Esophagus muscularis mucosa (tissue), 4 donors: ENCODE measurements around the gene GGT1. TPM values are rescaled to one million over a fixed set of nuclear protein-coding genes. Genes with fewer than 3 reads are reported as not detected.
A peak's percentile ranks its signal among the peaks of the same experiment; 100 is the strongest.
"Not testable (repeated sequence)": the region's sequence is repeated elsewhere in the genome, so short reads cannot be mapped to it uniquely, and the experiment has no call there.

ENCODE experiments used
- DNase-seq: peaks from one replicate; pipeline ENCODE4 v3.0.0-alpha.2; 2017; ENCODE audit errors: extremely low spot score
- H3K27ac ChIP-seq, 4 donors: fragments of 200-600 bp; sonication (generic); replicated peaks in 1 of 4; 1 replicate in 3 of 4; 2 replicates in 1 of 4; pipeline ENCODE4 v1.5.1; 2016 to 2019; ENCODE audit warnings: mild to moderate bottlenecking in 1 of 4
- H3K27me3 ChIP-seq, 4 donors: fragments of 200-600 bp; sonication (generic); one replicate each; pipeline versions ENCODE4 v1.5.1 to v1.6.0; 2016 to 2019
- H3K36me3 ChIP-seq, 4 donors: fragments of 200-600 bp; sonication (generic); one replicate each; pipeline ENCODE4 v1.5.1; 2016 to 2019
- H3K4me1 ChIP-seq, 4 donors: fragments of 200-600 bp; sonication (generic); one replicate each; pipeline ENCODE4 v1.5.1; 2016 to 2019
- H3K4me3 ChIP-seq, 4 donors: fragments of 200-600 bp; sonication (generic); 1 replicate in 2 of 4; 2 replicates in 2 of 4; pipeline ENCODE4 v1.5.1; 2016 to 2019; ENCODE audit warnings: mild to moderate bottlenecking in 4 of 4, moderate library complexity in 1 of 4
- H3K9me3 ChIP-seq, 4 donors: fragments of 200-600 bp; sonication (generic); 1 replicate in 3 of 4; 2 replicates in 1 of 4; pipeline ENCODE4 v1.5.1; 2016 to 2019
- EP300 ChIP-seq: sonication (generic); formaldehyde crosslinking; IDR thresholded peaks from one replicate; pipeline ENCODE4 v1.6.1; 2017; ENCODE audit warnings: antibody characterized with exemption
- POLR2A ChIP-seq: fragments of 450-650 bp; IDR thresholded peaks from one replicate; pipeline ENCODE4 v1.6.1; 2017; ENCODE audit warnings: antibody characterized with exemption, moderate library complexity, mild to moderate bottlenecking, low read depth
- POLR2AphosphoS5 ChIP-seq, 2 donors: sonication (generic); formaldehyde crosslinking; IDR thresholded peaks; one replicate each; pipeline ENCODE4 v1.6.1; 2017; ENCODE audit warnings: antibody characterized with exemption in 2 of 2
- WGBS: methylation state at CpG from one replicate; pipeline ENCODE4 v1.1.5; 2018; 5-methylcytosine and 5-hydroxymethylcytosine counted together
- intact Hi-C: fragments of 100-400 bp; cut with DNase I; formaldehyde crosslinking; loops from one replicate; pipeline ENCODE4 v1.15.1; 2023
- total RNA-seq, 4 donors: library from RNA; depleted of rRNA; stranded (reverse); fragments of >200 nt; gene quantifications; one replicate each; pipeline versions ENCODE4 v1.1.0 to v1.2.1, GENCODE V29; 2016
- TF ChIP-seq, protein P1 (sequence below), 3 experiments: fragments of 200-600 bp in 2 of 3; fragments of 450-650 bp in 1 of 3; sonication (generic) in 2 of 3; IDR thresholded peaks; one replicate each; pipeline ENCODE4 v1.5.1; 2017 to 2019; ENCODE audit warnings: antibody characterized with exemption in 3 of 3, mild to moderate bottlenecking in 2 of 3, moderate library complexity in 1 of 3

The GGT1 gene
- 1 to 10 TPM; 2.1 to 5.0 (median 3.1) TPM for total RNA-seq

DNA sequence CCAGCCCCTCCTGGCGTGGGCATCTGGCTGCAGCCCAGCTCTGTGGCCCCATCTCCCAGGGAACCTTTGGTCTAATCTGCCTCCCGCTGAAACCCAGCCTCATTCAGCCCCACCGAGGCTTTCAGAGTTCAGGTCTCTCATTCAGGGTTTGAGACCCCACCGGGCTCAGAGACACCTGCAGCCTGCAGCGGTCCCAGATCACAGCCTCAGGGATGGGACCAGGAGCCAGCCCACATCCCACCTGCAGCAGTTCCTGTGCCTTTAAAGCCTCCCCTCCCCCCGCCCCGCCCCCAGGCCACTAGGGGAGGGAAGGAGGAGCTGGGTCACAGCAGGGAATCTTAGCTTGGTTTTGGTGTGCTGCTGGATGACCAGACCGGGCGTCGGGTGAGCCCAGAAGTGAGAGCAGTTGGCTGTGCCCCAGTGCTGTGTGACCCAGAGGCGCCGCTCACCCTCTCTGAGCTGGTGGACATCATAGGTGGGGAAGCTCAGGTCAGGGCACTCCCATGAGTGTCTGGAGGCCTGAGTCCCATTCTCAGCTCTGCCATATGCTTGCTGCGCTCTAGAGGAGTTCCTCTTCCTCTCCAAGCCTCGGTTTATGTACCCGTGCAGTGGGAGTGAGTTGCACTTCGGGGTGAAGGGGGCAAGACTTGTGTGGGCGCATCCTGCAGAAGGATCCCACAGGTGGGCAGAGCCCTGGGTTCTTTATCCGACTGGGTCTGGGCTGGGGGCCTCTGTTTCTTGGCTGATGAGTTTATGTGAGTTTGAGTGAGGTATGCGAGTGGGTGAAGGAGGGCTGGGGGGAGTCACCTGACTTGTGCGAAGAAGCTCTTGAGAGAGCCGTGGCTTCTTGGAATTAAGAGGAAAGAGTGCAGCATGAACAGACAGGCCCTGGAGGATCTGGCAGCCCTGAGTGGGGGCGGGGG, at the start of gene GGT1:
Gene GGT1, plus strand, starts transcription at position 347 of the 923 bp plus-strand sequence. CDS start 7,889 bp downstream, outside the sequence.
- H3K27me3 ChIP-seq, H3K36me3 ChIP-seq, H3K27ac ChIP-seq, H3K9me3 ChIP-seq, intact Hi-C loops: not testable (repeated sequence)
- H3K4me1 ChIP-seq: peaks cover 7 to 21% (median 15%) of the 10 kb centered on the region in 4 donors
- peak; percentile 72 for DNase-seq
- peak within 1 kb of the TSS in 3 of 4 donors; percentile 12 to 31 (median 20) for H3K4me3 ChIP-seq
- WGBS: 65% methylated on average over 15 of the region's 22 CpGs

- no peak for DNase-seq
- TF ChIP-seq POLR2AphosphoS5 (IDR thresholded peaks at IDR 0.05): peak in 1 of 2 donors; percentile 4
- TF ChIP-seq POLR2A: no peak
- no peak for TF ChIP-seq EP300
- intact Hi-C loops: no loop called here
- Histone ChIP-seq H3K4me3 (peak overlapping the region; percentile 73 to 97 (median 91)), H3K9me3 (no peaks in the 10 kb centered on the region), H3K4me1 (peaks cover 58 to 83% (median 69%) of the 10 kb centered on the region in 4 donors), H3K36me3 (peaks cover 5 to 32% (median 25%) of the 10 kb centered on the region in 4 donors), H3K27ac (peak overlapping the region; percentile 94 to 98 (median 96)), H3K27me3 (no peaks in the 10 kb centered on the region)
- 15% methylated on average over 11 of the region's 12 CpGs for WGBS
Observed at GRCh38 chr22:24553597-24554312, 49.2 kb upstream of the GGT1 start.

DNA sequence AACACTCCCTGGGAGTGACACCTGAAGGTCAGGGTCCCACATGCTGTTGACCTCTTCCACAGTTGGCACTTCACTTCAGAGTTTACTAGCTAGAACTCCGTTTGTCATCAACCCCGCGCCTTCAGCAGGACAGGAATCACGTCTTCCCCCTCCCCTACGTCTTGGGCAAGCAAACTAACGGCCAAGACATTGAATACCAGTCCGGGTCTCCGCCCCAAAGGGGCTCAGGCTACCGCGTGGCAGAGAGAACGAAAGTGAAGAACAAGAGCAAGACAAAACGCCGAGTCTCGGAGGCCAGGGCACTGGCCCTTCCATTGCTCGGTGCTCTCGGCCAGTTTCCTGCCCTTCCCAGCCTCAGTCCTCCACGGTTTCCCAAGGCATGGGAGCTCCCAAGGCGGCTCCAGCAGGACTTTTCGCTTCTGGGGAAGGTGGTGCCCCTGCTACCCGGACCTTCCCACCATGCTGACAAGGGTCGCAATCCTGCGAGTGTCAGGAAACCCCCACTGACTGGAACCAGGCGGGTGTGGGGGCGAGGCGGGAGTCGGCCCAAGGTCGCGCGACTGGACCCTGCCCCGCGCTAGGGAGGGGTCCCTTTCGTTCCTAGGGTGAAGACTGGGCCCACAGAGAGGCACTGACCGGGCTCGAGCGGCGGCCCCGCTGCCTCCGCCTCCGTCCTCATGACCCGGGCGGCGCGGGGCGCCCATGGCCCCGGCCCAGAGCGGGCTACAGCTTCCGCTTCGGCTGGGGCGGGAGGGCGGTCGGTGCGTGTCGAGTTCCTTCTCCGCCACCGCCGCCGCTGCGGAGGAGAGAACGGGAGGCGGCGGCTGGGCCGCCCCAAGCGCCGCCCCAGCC, 48.5 kb upstream of the GGT1 start, which contains the start of gene GUCD1:
Gene GUCD1, minus strand, starts transcription at position 826 of the 852 bp plus-strand sequence. Its CDS starts 147 bp downstream, at position 679.
- Histone ChIP-seq H3K4me1 (peaks cover 66 to 83% (median 70%) of the 10 kb centered on the region in 4 donors), H3K36me3 (peaks cover 5 to 32% (median 26%) of the 10 kb centered on the region in 4 donors), H3K9me3 (no peaks in the 10 kb centered on the region), H3K27me3 (no peaks in the 10 kb centered on the region), H3K27ac (peak within 1 kb of the TSS; percentile 94 to 98 (median 96)), H3K4me3 (peak within 1 kb of the TSS; percentile 73 to 97 (median 91))
- WGBS: no CpG with 5 or more reads among the region's 64 CpGs
- intact Hi-C loops: no loop called here
- peak; percentile 75 for TF ChIP-seq POLR2A
- no peak for TF ChIP-seq EP300
- TF ChIP-seq, protein P1, sequence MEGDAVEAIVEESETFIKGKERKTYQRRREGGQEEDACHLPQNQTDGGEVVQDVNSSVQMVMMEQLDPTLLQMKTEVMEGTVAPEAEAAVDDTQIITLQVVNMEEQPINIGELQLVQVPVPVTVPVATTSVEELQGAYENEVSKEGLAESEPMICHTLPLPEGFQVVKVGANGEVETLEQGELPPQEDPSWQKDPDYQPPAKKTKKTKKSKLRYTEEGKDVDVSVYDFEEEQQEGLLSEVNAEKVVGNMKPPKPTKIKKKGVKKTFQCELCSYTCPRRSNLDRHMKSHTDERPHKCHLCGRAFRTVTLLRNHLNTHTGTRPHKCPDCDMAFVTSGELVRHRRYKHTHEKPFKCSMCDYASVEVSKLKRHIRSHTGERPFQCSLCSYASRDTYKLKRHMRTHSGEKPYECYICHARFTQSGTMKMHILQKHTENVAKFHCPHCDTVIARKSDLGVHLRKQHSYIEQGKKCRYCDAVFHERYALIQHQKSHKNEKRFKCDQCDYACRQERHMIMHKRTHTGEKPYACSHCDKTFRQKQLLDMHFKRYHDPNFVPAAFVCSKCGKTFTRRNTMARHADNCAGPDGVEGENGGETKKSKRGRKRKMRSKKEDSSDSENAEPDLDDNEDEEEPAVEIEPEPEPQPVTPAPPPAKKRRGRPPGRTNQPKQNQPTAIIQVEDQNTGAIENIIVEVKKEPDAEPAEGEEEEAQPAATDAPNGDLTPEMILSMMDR (IDR thresholded peaks at IDR 0.05): no peak
- peak; percentile 68 to 89 for TF ChIP-seq POLR2AphosphoS5 (IDR thresholded peaks at IDR 0.05)
- DNase-seq: no peak

- DNase-seq: peak; percentile 100
- 2% methylated on average over 20 of the region's 59 CpGs for WGBS
- H3K27ac ChIP-seq: peak within 1 kb of the TSS; percentile 94 to 98 (median 96)
- intact Hi-C loops: no loop called here
- H3K4me1 ChIP-seq: peaks cover 63 to 77% (median 74%) of the 10 kb centered on the region in 4 donors
- H3K4me3 ChIP-seq: peak within 1 kb of the TSS; percentile 73 to 97 (median 91)
- H3K27me3 ChIP-seq: no peaks in the 10 kb centered on the region
- TF ChIP-seq, protein P1 (IDR thresholded peaks at IDR 0.05): peak in 2 of 3 experiments; percentile 19 to 36
- TF ChIP-seq EP300 (peak; percentile 40), POLR2AphosphoS5 (IDR thresholded peaks at IDR 0.05) (peak; percentile 92 to 96), POLR2A (peak; percentile 36)
- H3K9me3 ChIP-seq: no peaks in the 10 kb centered on the region
- peaks cover 5 to 33% (median 23%) of the 10 kb centered on the region in 4 donors for H3K36me3 ChIP-seq
Observed at GRCh38 chr22:24555165-24556039, 47.6 kb upstream of the GGT1 start, which contains the start of gene SNRPD3. TSS of gene SNRPD3 (plus strand) at chr22:24555999. CDS start at chr22:24557675, 1,676 bp downstream.
